C4-2B (cell line): ENCODE data around the gene VAT1.

ENCODE experiments used
- ZFX ChIP-seq: fragments of 450-650 bp; IDR thresholded peaks from 2 replicates; pipeline ENCODE4 v1.6.1; 2017
- TF ChIP-seq, protein P1 (sequence below): fragments of 450-650 bp; conservative IDR thresholded peaks from 2 replicates; pipeline ENCODE4 v1.5.1; 2017; ENCODE audit warnings: mild to moderate bottlenecking

DNA sequence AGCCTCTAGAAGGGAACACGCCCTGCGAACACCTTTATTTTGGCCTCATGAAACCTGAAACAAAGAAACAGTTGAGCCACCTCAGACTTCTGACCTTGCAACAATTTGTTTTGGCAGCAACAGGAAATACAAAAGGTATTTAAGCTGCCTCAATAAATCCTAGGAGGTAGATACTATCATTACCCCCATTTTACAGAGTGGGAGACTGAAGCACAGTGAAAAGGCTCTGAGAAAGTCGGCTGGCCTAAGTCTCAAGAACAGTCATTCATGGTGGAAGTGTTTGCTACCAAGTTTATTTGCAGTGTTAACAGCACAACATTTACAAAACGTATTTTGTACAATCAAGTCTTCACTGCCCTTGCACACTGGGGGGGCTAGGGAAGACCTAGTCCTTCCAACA is 21.8 kb upstream of the VAT1 start:
- TF ChIP-seq, protein P1, sequence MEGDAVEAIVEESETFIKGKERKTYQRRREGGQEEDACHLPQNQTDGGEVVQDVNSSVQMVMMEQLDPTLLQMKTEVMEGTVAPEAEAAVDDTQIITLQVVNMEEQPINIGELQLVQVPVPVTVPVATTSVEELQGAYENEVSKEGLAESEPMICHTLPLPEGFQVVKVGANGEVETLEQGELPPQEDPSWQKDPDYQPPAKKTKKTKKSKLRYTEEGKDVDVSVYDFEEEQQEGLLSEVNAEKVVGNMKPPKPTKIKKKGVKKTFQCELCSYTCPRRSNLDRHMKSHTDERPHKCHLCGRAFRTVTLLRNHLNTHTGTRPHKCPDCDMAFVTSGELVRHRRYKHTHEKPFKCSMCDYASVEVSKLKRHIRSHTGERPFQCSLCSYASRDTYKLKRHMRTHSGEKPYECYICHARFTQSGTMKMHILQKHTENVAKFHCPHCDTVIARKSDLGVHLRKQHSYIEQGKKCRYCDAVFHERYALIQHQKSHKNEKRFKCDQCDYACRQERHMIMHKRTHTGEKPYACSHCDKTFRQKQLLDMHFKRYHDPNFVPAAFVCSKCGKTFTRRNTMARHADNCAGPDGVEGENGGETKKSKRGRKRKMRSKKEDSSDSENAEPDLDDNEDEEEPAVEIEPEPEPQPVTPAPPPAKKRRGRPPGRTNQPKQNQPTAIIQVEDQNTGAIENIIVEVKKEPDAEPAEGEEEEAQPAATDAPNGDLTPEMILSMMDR = no peak
- TF ChIP-seq ZFX = no peak
